GM13977 (cell line): ENCODE results near the gene ABCC1.

Experiments
- DNase-seq: peaks from one replicate; pipeline ENCODE4 v3.0.0; 2012; ENCODE audit warnings: low spot score
- in situ Hi-C: fragments of 300-500 bp; cut with MboI; formaldehyde crosslinking; loops from one replicate; pipeline ENCODE4 v1.12.0; 2022; ENCODE audit warnings: low sequenced_read_pairs, low pct_unique_long_range_greater_than_20kb, mixed read lengths, inconsistent platforms; ENCODE audit not compliant: unreplicated experiment
- TF ChIP-seq, protein P1 (sequence below): IDR thresholded peaks from 2 replicates; pipeline ENCODE4 v1.5.1; 2012; ENCODE audit warnings: mild to moderate bottlenecking, control low read depth; ENCODE audit not compliant: insufficient read depth; ENCODE audit errors: extremely low read depth, missing control alignments

The ABCC1 gene

DNA sequence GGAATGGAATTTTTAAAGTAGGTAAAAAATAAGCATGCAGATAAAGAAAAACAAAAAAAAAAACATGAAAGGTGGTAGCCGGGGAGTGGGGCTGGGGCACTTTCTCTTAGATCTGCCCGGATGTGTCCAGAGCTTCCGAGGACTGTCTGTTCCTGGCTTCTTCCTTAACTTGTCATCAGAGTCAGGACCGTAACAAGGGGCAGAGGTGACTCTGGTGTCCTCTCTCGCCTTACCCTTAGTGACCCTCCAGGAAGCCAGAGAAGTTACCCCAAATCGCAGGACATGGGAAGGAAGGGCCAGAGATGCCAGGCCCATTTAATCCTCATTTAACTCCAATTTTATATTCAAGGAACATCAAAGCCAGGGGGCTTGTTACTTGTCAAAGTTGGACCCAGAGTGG lies 158.4 kb downstream of the ABCC1 start:
- in situ Hi-C loops: no loop called here
- TF ChIP-seq, protein P1, sequence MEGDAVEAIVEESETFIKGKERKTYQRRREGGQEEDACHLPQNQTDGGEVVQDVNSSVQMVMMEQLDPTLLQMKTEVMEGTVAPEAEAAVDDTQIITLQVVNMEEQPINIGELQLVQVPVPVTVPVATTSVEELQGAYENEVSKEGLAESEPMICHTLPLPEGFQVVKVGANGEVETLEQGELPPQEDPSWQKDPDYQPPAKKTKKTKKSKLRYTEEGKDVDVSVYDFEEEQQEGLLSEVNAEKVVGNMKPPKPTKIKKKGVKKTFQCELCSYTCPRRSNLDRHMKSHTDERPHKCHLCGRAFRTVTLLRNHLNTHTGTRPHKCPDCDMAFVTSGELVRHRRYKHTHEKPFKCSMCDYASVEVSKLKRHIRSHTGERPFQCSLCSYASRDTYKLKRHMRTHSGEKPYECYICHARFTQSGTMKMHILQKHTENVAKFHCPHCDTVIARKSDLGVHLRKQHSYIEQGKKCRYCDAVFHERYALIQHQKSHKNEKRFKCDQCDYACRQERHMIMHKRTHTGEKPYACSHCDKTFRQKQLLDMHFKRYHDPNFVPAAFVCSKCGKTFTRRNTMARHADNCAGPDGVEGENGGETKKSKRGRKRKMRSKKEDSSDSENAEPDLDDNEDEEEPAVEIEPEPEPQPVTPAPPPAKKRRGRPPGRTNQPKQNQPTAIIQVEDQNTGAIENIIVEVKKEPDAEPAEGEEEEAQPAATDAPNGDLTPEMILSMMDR: no peak
- DNase-seq: no peak

DNA sequence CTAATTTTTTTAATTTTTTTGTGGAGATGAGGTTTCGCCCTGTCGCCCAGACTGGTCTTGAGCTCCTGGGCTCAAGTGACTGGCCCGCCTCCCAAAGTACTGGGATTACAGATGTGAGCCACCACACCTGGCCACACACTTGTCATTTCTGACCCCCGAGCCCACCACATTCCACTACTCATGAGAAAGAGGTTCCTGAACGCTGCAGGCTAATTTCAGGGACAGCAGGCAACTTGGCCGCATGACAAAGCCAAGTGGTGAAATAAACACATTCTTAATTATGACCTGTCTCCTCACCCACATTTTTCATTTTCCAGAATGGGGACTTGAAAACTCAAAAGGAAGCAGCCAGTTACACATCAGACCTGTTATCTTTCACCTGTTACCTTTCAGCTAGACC lies 159.3 kb downstream of the ABCC1 start:
- DNase-seq: no peak
- in situ Hi-C loops: no loop called here
- TF ChIP-seq, protein P1: no peak

DNA sequence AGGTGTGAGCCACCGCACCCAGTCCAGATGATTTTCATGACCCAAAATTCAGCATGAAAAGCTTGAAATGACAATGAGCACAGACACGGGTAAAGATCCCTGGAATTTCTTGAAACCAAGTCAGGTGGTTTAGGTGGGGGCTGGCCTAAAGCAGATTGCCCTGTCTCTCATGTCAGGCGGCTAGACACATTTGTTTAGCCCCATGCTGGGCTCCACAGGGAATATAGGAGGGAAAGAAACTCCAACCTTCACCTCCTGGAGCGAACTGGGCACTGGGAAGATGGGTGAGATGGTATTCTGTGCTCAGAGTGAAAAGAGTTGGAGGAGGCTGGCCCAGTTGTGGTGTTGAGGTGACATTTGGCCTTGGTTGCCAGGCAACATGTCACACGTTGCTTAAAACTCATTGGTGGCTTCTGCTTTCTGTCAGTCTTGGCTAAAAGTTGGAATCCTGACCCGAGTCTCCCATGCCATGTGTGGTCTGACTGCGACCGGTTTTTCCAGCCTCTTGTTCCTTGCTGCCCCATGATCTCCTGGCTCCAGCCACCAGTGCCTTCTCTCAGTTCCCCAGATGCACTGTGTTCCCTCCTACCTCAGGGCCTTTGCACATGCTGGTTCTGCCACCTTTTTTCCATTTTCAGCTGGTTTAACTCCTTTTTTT lies 160.2 kb downstream of the ABCC1 start:
- TF ChIP-seq, protein P1: no peak
- DNase-seq: no peak
- in situ Hi-C loops: no loop called here

DNA sequence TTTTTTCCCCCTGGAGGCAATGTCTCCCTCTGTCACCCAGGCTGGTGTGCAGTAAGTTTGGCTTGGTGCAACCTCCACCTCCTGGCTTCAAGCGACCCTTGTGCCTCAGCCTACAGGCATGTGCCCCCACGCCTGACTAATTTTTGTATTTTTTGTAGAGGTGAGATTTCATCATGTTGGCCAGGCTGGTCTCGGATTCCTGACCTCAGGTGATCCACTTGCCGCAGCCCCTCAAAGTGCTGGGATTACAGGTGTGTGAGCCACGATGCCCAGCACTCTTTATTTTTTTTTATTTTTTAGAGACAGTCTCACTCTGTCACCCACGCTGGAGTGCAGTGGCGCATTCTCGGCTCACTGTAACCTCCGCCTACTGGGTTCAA lies 160.7 kb downstream of the ABCC1 start:
- TF ChIP-seq, protein P1: no peak
- no peak for DNase-seq

DNA sequence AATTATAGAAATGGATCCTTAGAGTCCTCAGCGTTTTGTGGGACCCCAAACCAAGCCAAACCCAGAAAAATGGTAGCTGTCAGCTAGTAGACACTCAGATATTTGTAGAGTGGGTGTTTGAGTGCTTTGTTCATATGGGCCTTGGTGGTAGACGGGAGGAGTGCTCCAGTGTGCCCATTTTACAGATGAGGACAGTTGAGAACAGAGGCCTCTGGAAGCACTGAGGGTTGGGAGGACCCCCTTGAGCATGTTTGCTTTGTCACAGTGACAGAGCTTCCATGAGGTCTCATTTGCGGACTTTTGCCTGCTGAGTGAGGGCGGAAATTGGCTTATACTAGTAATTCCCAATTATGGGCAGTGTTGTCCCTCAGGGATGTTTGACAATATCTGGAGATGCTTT lies 162.2 kb downstream of the ABCC1 start:
- in situ Hi-C loops: no loop called here
- no peak for DNase-seq
- TF ChIP-seq, protein P1: no peak

More for the DNA sequence above, 160.7 kb downstream of the ABCC1 start:
- in situ Hi-C loops: no loop called here

DNA sequence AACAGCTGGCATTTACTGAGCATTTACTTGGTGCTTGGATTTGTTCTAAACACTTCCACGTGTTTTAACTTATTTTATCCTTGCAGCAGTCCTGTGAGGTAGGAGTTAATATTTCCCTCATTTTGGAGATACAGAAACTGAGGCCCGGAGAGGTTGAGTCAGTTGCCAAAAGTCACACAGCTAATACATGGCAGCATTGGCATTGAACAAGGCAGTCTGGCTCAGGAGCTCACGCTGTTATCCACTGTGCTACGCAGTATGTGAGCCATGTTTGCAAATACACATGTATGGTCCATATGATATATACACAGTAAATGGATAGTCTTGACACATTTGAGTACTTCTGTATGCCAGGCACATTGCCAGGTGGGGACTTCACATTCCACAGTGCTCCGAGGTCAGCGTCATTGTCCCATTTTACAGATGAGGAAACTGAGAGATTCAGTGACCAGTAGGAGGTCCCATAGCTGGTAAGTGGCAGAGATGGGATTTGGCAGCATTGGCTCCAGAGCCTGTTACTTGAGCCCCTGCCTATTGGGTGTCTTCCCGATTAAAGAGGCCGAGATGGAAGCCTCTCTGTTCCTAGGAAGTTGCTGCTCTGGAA lies 163.1 kb downstream of the ABCC1 start:
- in situ Hi-C loops: no loop called here
- TF ChIP-seq, protein P1: no peak
- no peak for DNase-seq
